GM12878 (cell line): ENCODE results near the gene MSH3. TPM values are rescaled to one million over a fixed set of nuclear protein-coding genes. Genes with fewer than 3 reads are reported as not detected.

Experiments
- ATAC-seq: fragments of 200-7000 bp; cut with Tn5 transposase; 3 replicates; pipeline ENCODE4 v1.9.1; 2020; ENCODE audit warnings: mild to moderate bottlenecking, moderate library complexity
- BruUV-seq: library from RNA; stranded (reverse); fragments of 400-500 nt; replicated peaks from 2 replicates; lab custom pipeline; 2021; lab: Mats Ljungman, UMichigan
- CTCF ChIA-PET: fragments of 300-600 bp; sonication (Branson Sonifier 250); formaldehyde crosslinking; extraction: SDS; loops from one replicate; lab custom pipeline; 2021; ENCODE audit warnings: inconsistent platforms; lab: Yijun Ruan, JAX
- POLR2A ChIA-PET: fragments of 350-600 bp; formaldehyde crosslinking; extraction: SDS; loops from one replicate; lab custom pipeline; 2021; ENCODE audit warnings: inconsistent platforms; lab: Charles Lee
- RAD21 ChIA-PET: fragments of 300-600 bp; sonication (Branson Sonifier 250); formaldehyde crosslinking; loops from one replicate; lab custom pipeline; 2023; ENCODE audit warnings: antibody characterized with exemption; ENCODE audit not compliant: unreplicated experiment; lab: Charles Lee
- SMC1A ChIA-PET: fragments of 300-600 bp; sonication (Branson Sonifier 250); formaldehyde crosslinking; loops from one replicate; lab custom pipeline; 2023; ENCODE audit not compliant: unreplicated experiment, uncharacterized antibody; lab: Charles Lee
- DNase-seq: peaks from one replicate; pipeline ENCODE4 v3.0.0-alpha.2; 2011; ENCODE audit warnings: low read depth, low spot score
- FAIRE-seq: peaks from 3 replicates; lab custom pipeline; 2011; peaks lifted over from hg19 to GRCh38; lab: Jason Lieb, UNC
- H2AFZ ChIP-seq: 2 replicates; pipeline ENCODE4 v1.6.0; 2011; ENCODE audit warnings: low read depth, low read length, control low read depth; ENCODE audit not compliant: control insufficient read depth
- H3K27ac ChIP-seq: 2 replicates; pipeline ENCODE4 v1.5.1; 2011; ENCODE audit warnings: control low read depth; ENCODE audit not compliant: control insufficient read depth, insufficient read depth
- H3K27me3 ChIP-seq, 2 experiments: replicated peaks in 1 of 2; 2 replicates each; pipeline versions ENCODE4 v1.6.0 to v1.6.1; 2011; ENCODE audit warnings: low read length in 1 of 2; ENCODE audit not compliant: control insufficient read depth in 2 of 2, insufficient read depth in 2 of 2
- H3K36me3 ChIP-seq, 2 experiments: 2 replicates each; pipeline ENCODE4 v1.5.1; 2011; ENCODE audit warnings: low read length in 1 of 2; ENCODE audit not compliant: control insufficient read depth in 2 of 2, insufficient read depth in 2 of 2
- H3K4me1 ChIP-seq: 2 replicates; pipeline ENCODE4 v1.6.1; 2011; ENCODE audit warnings: mild to moderate bottlenecking, low read length, moderate library complexity, mixed read lengths; ENCODE audit not compliant: control insufficient read depth, insufficient read depth
- H3K4me2 ChIP-seq: 2 replicates; pipeline ENCODE4 v1.6.0; 2011; ENCODE audit warnings: control low read depth; ENCODE audit not compliant: control insufficient read depth, insufficient read depth
- H3K4me3 ChIP-seq: fragments of 200-600 bp; sonication (generic); 2 replicates; pipeline ENCODE4 v1.5.1; 2016
- H3K79me2 ChIP-seq: 2 replicates; pipeline ENCODE4 v1.6.0; 2011; ENCODE audit warnings: low read length; ENCODE audit not compliant: control insufficient read depth, insufficient read depth
- H3K9ac ChIP-seq: 2 replicates; pipeline ENCODE4 v1.8.0; 2011; ENCODE audit warnings: low read length, control low read depth, mixed read lengths; ENCODE audit not compliant: control insufficient read depth, insufficient read depth
- H3K9me3 ChIP-seq: replicated peaks from 3 replicates; pipeline ENCODE4 v1.5.1; 2011; ENCODE audit warnings: mild to moderate bottlenecking, low read length; ENCODE audit not compliant: control insufficient read depth, insufficient read depth
- H4K20me1 ChIP-seq: 2 replicates; pipeline ENCODE4 v1.6.0; 2011; ENCODE audit not compliant: control insufficient read depth, insufficient read depth
- CHD2 ChIP-seq: IDR thresholded peaks from 2 replicates; pipeline ENCODE4 v1.6.1; 2011; ENCODE audit warnings: low read depth, low read length, improper control_type of control experiment, borderline replicate concordance
- CHD4 ChIP-seq: fragments of 200-600 bp; sonication (generic); IDR thresholded peaks from 2 replicates; pipeline ENCODE4 v1.6.1; 2016; ENCODE audit warnings: mild to moderate bottlenecking
- E4F1 ChIP-seq: fragments of 450-650 bp; IDR thresholded peaks from 2 replicates; pipeline ENCODE4 v1.6.1; 2018; ENCODE audit warnings: borderline replicate concordance, mild to moderate bottlenecking; ENCODE audit not compliant: partially characterized antibody
- JUND ChIP-seq: IDR thresholded peaks from 2 replicates; pipeline ENCODE4 v1.6.1; 2012; ENCODE audit warnings: low read depth, mild to moderate bottlenecking, low read length, improper control_type of control experiment, moderate library complexity
- KDM1A ChIP-seq: fragments of 200-600 bp; sonication (generic); IDR thresholded peaks from 2 replicates; pipeline ENCODE4 v1.6.1; 2016; ENCODE audit warnings: borderline replicate concordance
- KLF5 ChIP-seq: fragments of 450-650 bp; IDR thresholded peaks from 2 replicates; pipeline ENCODE4 v1.6.1; 2014; ENCODE audit warnings: mild to moderate bottlenecking; ENCODE audit not compliant: partially characterized antibody
- MXI1 ChIP-seq: fragments of 150-350 bp; IDR thresholded peaks from 2 replicates; pipeline ENCODE4 v1.6.1; 2011; ENCODE audit warnings: low read depth, mild to moderate bottlenecking, inconsistent platforms, low read length, improper control_type of control experiment
- PKNOX1 ChIP-seq: fragments of 450-650 bp; IDR thresholded peaks from 2 replicates; pipeline ENCODE4 v1.6.1; 2016; ENCODE audit warnings: mild to moderate bottlenecking
- POU2F2 ChIP-seq: IDR thresholded peaks from 3 replicates; pipeline ENCODE4 v1.6.1; 2011; ENCODE audit warnings: low read depth, mild to moderate bottlenecking, low read length, borderline replicate concordance
- RCOR1 ChIP-seq: conservative IDR thresholded peaks from 2 replicates; pipeline ENCODE4 v1.6.1; 2012; ENCODE audit warnings: low read depth, low read length, improper control_type of control experiment
- ZBED1 ChIP-seq: IDR thresholded peaks from 2 replicates; pipeline ENCODE4 v1.6.1; 2016; ENCODE audit warnings: borderline replicate concordance
- ZNF384 ChIP-seq: IDR thresholded peaks from 2 replicates; pipeline ENCODE4 v1.6.1; 2012; ENCODE audit warnings: low read depth, mild to moderate bottlenecking, low read length, improper control_type of control experiment, borderline replicate concordance
- ZZZ3 ChIP-seq: IDR thresholded peaks from 2 replicates; pipeline ENCODE4 v1.6.1; 2011; ENCODE audit warnings: low read depth; ENCODE audit not compliant: control insufficient read depth, insufficient read length
- WGBS: methylation state at CpG from one replicate; pipeline ENCODE4 v1.1.6; 2016; ENCODE audit warnings: low lambda C conversion rate; ENCODE audit not compliant: insufficient replicate concordance, insufficient coverage; ENCODE audit errors: missing lambda C conversion rate; 5-methylcytosine and 5-hydroxymethylcytosine counted together
- in situ Hi-C: fragments of 300-500 bp; cut with MboI; formaldehyde crosslinking; loops from 9 replicates; pipeline ENCODE4 v1.14.3; 2018; ENCODE audit warnings: mixed read lengths
- intact Hi-C: fragments of 100-400 bp; cut with micrococcal nuclease; formaldehyde crosslinking; loops from one replicate; pipeline ENCODE4 v1.14.2; 2022; ENCODE audit not compliant: unreplicated experiment
- polyA plus RNA-seq, 11 experiments: library from polyadenylated mRNA; depleted of rRNA in 4 of 11; unstranded in 6 of 11; stranded (reverse) in 5 of 11; fragments of >200 nt; fragmentation: Nextera tagmentation in 4 of 11; fragmentation: Illumina TruSeq in 1 of 11; extraction: Ambion mirVana in 4 of 11; extraction: Trizol in 1 of 11; gene quantifications; 1 replicate in 1 of 11; 2 replicates in 10 of 11; pipeline versions ENCODE4 v1.2.1 to v1.2.3, GENCODE V29; 2011 to 2016; ENCODE audit warnings: inconsistent platforms in 2 of 11, missing spikeins in 2 of 11, low read depth in 1 of 11
- total RNA-seq, 4 experiments: library from RNA; depleted of rRNA in 3 of 4; stranded (reverse); fragments of >200 nt in 3 of 4; fragmentation: Illumina TruSeq in 1 of 4; extraction: Trizol in 1 of 4; gene quantifications; 2 replicates each; pipeline versions ENCODE4 v1.2.1 to v1.2.3, GENCODE V29; 2013 to 2021

Gene MSH3
- total and polyA plus RNA-seq, 10 of the 15 experiments (the other 5 are each of a cell fraction or from before 2014, with no cell fraction given) = 4.7 to 17.5 (median 12.2) TPM

- CTCF ChIA-PET = interaction anchor here (1.0 to 1.6 kb wide), 2 partner anchors 10 to 19 kb away, joined by 3 read pairs; no protein-coding TSS in a partner anchor
- DNase-seq (no peak), FAIRE-seq (no peak), ATAC-seq (no peak)
- Histone ChIP-seq H3K4me1 (no peaks in the 10 kb centered on the region), H3K36me3 (peaks cover 2 to 3% of the 10 kb centered on the region in 2 experiments; a peak in 2 of 4 replicates), H3K27me3 (no peaks in the 10 kb centered on the region), H3K4me3 (no peak overlapping the region), H3K9me3 (no peaks in the 10 kb centered on the region), H3K79me2 (no peaks in the 10 kb centered on the region), H3K4me2 (no peak overlapping the region), H4K20me1 (no peaks in the 10 kb centered on the region), H2AFZ (no peak overlapping the region), H3K27ac (no peak overlapping the region), H3K9ac (no peak overlapping the region)
- SMC1A ChIA-PET = interaction anchor here (0.9 to 1.3 kb wide), 3 partner anchors 18 to 461 kb away, joined by 3 to 4 read pairs (median 4); no protein-coding TSS in a partner anchor
- whole genome bisulfite sequencing = 100% methylated on average over 4 of the region's 4 CpGs
- in situ Hi-C loops (loop anchor here (10.0 kb wide), 1 partner anchor 459 kb away; no protein-coding TSS in a partner anchor), intact Hi-C loops (no loop called here)
- RAD21 ChIA-PET = no interaction called here
- POLR2A ChIA-PET = no interaction called here
- BruUV-seq = no TSS peak
- TF ChIP-seq PKNOX1 (no peak), ZNF384 (no peak), RCOR1 (no peak), MXI1 (no peak), KDM1A (no peak), KLF5 (no peak), JUND (no peak), ZBED1 (no peak), CHD2 (no peak), CHD4 (no peak), E4F1 (no peak), POU2F2 (no peak), ZZZ3 (no peak)
Measured at GRCh38 chr5:80705801-80706200, 51.3 kb downstream of the MSH3 start.
